ENCODE results near the gene BICD1. TPM values are rescaled to one million over a fixed set of nuclear protein-coding genes. Genes with fewer than 3 reads are reported as not detected.
"Not testable (repeated sequence)": the region's sequence is repeated elsewhere in the genome, so short reads cannot be mapped to it uniquely, and the experiment has no call there.

Gene BICD1
- total RNA-seq, 1 donor from 2014 or later, result 4.2 TPM

GRCh38 chr12:32099275-32099674 lies 7.4 kb upstream of the BICD1 start:
- DNase-seq (ENCODE audit: missing footprints); intact Hi-C loops (cut with DNase I); ATAC-seq: not testable (repeated sequence)

- intact Hi-C loops (cut with DNase I), result loop anchor here (10.0 kb wide), 1 partner anchor 446 kb away; the partner anchor contains the start of gene ETFBKMT
- ATAC-seq, result no peak
- DNase-seq (ENCODE audit: missing footprints), result no peak
These were observed 6.3 kb upstream of the BICD1 start for GRCh38 chr12:32100361-32100760.

GRCh38 chr12:32100888-32101287 lies 5.8 kb upstream of the BICD1 start:
- ATAC-seq (no peak), DNase-seq (ENCODE audit: missing footprints) (no peak)
- intact Hi-C loops (cut with DNase I), result loop anchor here (10.0 kb wide), 1 partner anchor 446 kb away; the partner anchor contains the start of gene ETFBKMT

- no peak for ATAC-seq
- no peak for DNase-seq (ENCODE audit: missing footprints)
- intact Hi-C loops (cut with DNase I), result loop anchor here (10.0 kb wide), 1 partner anchor 447 kb away; the partner anchor contains the start of gene ETFBKMT
These were observed 4.4 kb upstream of the BICD1 start for GRCh38 chr12:32102234-32102633.

GRCh38 chr12:32104572-32105355 lies 1.9 kb upstream of the BICD1 start:
- intact Hi-C loops (cut with DNase I), result loop anchor here (10.0 kb wide), 1 partner anchor 450 kb away; the partner anchor contains the start of gene ETFBKMT
- DNase-seq (ENCODE audit: missing footprints) (no peak), ATAC-seq (no peak)

DNA sequence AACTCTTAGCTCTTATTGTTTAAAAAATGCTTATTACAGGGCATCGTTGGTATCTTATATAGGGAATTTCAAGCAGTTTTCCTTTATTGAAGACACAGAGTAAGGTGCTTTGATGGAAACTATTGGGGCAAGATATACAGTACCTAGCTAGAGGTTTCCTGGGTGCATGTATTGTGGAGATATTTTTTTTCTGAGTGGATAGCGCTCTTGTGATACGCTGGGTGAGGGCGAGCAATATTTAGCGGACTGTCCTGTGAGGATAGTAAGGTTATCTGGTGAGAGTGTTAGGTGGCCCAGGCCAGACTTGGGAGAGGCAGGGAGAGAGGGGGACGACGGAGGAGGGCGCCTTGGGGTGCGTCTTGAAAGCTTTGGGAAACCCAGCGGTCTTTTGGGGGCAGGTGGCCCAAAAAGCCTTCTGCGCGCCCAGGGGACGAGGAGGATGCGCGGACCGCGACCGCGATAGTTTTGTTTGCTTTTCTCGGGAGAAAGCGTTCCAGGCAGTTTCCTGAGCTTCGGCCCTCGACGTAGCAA lies 596 bp upstream of the BICD1 start:
- intact Hi-C loops (cut with DNase I), result loop anchor here (10.0 kb wide), 1 partner anchor 451 kb away; the partner anchor contains the start of gene ETFBKMT
- ATAC-seq (peak; percentile 26), DNase-seq (ENCODE audit: missing footprints) (no peak)

GRCh38 chr12:32107359-32108267 lies 966 bp downstream of the BICD1 start:
- intact Hi-C loops (cut with DNase I), result loop anchor here (10.0 kb wide), 1 partner anchor 453 kb away; the partner anchor contains the start of gene ETFBKMT
- DNase-seq (ENCODE audit: missing footprints), result no peak
- ATAC-seq, result peak; percentile 8

DNA sequence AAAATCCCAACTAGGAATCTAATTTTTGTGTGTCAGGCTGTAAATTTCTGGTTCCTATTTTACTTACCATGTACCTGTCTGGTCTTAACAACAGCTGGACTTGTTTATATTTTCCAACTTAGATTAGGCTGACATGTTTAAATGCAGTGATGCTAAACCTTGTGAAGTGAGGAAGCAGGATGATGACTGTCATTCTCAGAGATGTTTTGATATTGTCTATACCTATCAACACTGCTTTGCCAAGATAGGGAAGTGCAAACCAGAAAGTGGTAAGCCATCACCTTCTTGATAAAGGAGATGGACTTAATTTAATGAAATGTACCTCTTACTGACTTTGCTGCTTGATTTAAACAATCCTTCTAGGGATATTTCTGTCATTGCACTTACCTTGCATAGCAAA lies 2.1 kb downstream of the BICD1 start:
- ATAC-seq, result no peak
- intact Hi-C loops (cut with DNase I), result loop anchor here (10.0 kb wide), 1 partner anchor 454 kb away; the partner anchor contains the start of gene ETFBKMT
- no peak for DNase-seq (ENCODE audit: missing footprints)

GRCh38 chr12:32110417-32110816 lies 3.8 kb downstream of the BICD1 start:
- intact Hi-C loops (cut with DNase I), result no loop called here
- ATAC-seq, result no peak

GRCh38 chr12:32110942-32111341 lies 4.3 kb downstream of the BICD1 start:
- DNase-seq (ENCODE audit: missing footprints), result no peak
- no peak for ATAC-seq
- intact Hi-C loops (cut with DNase I), result no loop called here

More at GRCh38 chr12:32110417-32110816, 3.8 kb downstream of the BICD1 start:
- DNase-seq (ENCODE audit: missing footprints), result no peak

DNA sequence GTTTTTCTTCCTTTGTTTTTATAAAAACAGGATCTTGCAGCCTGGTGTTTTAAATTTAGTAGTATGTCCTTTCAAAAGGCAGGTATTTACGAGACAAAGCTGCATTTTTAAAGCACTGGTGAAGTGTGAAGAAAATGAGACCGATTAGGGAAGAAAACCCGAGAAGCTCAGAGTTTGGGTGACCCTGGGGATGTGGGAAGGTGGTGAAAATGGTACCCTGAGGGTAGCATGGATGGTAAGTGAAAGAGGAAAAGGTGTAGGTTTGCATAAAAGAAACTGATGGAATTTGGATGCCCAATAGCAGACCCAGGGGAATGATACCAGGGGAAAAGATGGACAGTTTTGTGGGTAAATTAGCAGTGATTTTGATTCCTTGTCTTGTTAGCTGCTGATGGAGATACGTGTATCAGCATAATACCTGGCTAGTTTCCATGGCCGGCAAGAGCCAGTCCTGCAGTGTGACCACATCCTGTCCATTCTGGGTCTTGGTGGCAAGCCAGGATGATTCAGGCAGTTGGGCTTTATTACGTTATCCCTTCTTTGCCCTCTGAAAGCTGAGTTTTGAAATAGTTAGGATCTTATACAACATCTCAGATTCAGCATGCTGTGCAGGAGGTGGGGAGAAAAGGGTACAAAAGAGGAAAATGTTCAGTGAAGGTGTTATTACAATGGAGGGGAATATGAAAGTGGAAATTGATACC lies 8.9 kb downstream of the BICD1 start:
- ATAC-seq (peak; percentile 90), DNase-seq (ENCODE audit: missing footprints) (peak; percentile 77)
- intact Hi-C loops (cut with DNase I), result no loop called here

DNA sequence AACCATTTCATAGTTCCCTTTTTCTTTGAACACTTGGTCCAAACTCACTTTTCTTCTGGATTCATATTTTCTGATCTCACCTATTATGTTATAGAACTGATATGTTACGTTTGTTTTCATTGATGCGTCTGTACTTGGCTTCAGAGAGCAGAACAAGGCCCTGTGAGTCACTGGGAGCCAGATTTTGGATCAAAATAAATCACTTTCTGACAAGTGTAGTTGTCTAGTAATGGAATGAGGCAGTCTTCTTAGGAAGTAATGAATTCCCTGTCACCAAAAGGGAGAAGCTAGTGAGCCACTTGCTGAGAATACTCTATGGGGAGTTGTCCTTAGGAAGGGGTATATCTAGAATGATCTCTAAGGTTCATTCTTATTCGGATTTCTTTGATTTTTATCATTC lies 10.2 kb downstream of the BICD1 start:
- DNase-seq (ENCODE audit: missing footprints) (no peak), ATAC-seq (no peak)
- intact Hi-C loops (cut with DNase I), result no loop called here

GRCh38 chr12:32117316-32117715 lies 10.7 kb downstream of the BICD1 start:
- ATAC-seq (no peak), DNase-seq (ENCODE audit: missing footprints) (no peak)
- intact Hi-C loops (cut with DNase I), result no loop called here

- ATAC-seq (no peak), DNase-seq (ENCODE audit: missing footprints) (no peak)
- intact Hi-C loops (cut with DNase I), result no loop called here
These were observed 12.2 kb downstream of the BICD1 start for GRCh38 chr12:32118806-32119205.

DNA sequence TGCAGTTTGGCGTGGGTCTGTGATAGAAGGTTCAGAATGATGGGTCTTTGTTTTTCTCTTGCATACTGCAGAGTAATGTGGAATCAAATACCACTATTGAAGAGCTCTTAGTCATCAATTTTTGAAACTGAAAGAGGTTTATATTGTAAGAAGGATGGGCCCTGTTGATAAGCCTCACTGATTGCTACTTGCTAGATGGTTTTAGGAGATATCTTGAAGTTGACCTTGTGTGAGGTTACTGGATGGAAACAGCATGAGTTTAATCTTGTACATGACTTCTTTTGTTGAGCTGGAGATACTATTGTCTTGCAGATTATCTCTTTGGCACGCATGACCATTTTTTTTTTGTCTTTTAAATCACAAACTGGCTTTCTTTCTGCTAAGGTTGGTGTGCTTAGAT lies 13.8 kb downstream of the BICD1 start:
- intact Hi-C loops (cut with DNase I), result no loop called here
- DNase-seq (ENCODE audit: missing footprints) (no peak), ATAC-seq (no peak)

DNA sequence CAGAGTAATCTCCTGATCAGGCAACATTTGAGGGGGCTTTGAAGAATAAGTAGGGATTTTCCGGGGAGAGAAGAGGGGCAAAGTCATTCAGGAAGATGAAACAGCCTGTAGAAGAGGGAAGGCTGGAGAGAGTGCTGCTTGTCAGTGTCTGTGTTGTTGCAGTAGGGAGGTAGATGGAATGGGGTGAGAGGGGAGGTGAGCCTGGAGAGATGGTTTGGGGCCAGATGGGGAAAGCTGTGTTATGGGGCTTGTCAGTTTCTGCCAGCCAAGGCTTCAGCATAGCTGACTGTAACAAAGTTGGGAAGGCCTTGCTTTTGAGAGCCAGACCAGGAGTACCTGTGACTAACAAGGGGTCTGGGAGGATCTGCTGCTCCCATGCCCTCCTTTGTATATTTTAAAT lies 18.0 kb downstream of the BICD1 start:
- intact Hi-C loops (cut with DNase I), result no loop called here

DNA sequence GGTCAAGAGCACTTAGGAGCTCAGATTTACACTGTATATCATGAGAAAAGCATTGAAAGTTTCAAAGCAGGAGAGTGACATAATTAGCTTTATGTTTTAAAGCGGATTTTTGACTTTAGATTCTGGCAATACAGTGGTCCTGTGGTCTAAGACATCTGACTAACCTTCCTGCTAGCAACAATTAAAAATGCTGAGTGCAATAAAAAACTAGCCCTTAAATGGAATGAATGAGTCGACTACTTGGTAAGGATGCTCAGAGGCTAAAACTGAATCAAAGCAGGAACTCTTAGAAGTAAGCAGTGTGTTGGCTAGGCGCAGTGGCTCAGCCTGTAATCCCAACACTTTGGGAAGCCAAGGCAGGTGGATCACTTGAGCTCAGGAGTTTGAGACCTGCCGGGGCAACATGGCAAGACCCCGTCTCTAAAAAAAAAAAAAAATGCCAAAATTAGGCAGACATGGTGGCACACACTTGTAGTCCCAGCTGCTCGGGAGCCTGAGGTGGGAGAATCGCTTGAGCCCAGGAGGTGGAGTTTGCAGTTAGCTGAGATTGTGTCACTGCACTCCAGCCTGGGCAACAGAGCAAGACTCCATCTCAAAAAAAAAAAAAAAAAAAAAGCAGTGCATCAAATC lies 18.9 kb downstream of the BICD1 start:
- intact Hi-C loops (cut with DNase I), result no loop called here
- DNase-seq (ENCODE audit: missing footprints), result no peak
- ATAC-seq, result no peak

More for the DNA sequence above, 18.0 kb downstream of the BICD1 start:
- DNase-seq (ENCODE audit: missing footprints) (no peak), ATAC-seq (no peak)

GRCh38 chr12:32126720-32127119 lies 20.1 kb downstream of the BICD1 start:
- ATAC-seq, result no peak
- DNase-seq (ENCODE audit: missing footprints), result no peak
- intact Hi-C loops (cut with DNase I), result no loop called here
